ENCODE measurements around the gene IL22RA1. TPM values are rescaled to one million over a fixed set of nuclear protein-coding genes. Genes with fewer than 3 reads are reported as not detected.
A peak's percentile ranks its signal among the peaks of the same experiment; 100 is the strongest.

IL22RA1 gene
- polyA plus RNA-seq, 1 donor from 2014 or later: not detected

DNA sequence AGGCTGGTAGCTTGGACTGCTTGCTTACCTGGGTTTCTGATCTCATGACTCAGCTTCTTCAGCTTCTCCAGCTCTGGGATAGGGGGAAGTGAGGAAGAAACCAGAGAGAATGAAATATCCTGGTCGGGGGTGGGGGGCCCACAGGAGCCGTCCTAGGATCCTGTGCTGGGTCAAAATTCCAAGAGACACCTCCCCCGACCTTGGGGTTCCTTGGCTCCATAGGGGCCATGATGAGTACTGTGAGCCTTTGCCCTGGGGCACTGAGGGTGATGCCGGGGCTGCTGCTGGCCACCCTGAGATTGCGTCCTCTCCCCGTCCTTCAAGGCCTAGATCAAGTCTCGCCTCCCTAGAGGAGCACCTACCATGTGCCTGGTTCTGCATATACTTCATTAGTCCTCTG is 71.0 kb downstream of the IL22RA1 start:
- no peak overlapping the region for H3K9ac ChIP-seq (ENCODE audit: low read length)
- TF ChIP-seq POLR2AphosphoS5 (IDR thresholded peaks at IDR 0.05): no peak
- TF ChIP-seq EZH2 (IDR thresholded peaks at IDR 0.05; ENCODE audit: borderline replicate concordance, insufficient read depth, low read length, poor library complexity, severe bottlenecking): no peak
- TF ChIP-seq EP300 (conservative IDR thresholded peaks at IDR 0.05; ENCODE audit: poor library complexity, severe bottlenecking): no peak
- TF ChIP-seq, protein P1, sequence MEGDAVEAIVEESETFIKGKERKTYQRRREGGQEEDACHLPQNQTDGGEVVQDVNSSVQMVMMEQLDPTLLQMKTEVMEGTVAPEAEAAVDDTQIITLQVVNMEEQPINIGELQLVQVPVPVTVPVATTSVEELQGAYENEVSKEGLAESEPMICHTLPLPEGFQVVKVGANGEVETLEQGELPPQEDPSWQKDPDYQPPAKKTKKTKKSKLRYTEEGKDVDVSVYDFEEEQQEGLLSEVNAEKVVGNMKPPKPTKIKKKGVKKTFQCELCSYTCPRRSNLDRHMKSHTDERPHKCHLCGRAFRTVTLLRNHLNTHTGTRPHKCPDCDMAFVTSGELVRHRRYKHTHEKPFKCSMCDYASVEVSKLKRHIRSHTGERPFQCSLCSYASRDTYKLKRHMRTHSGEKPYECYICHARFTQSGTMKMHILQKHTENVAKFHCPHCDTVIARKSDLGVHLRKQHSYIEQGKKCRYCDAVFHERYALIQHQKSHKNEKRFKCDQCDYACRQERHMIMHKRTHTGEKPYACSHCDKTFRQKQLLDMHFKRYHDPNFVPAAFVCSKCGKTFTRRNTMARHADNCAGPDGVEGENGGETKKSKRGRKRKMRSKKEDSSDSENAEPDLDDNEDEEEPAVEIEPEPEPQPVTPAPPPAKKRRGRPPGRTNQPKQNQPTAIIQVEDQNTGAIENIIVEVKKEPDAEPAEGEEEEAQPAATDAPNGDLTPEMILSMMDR (IDR thresholded peaks at IDR 0.05; ENCODE audit: poor library complexity, severe bottlenecking): no peak
- H3K27ac ChIP-seq (ENCODE audit: low read length): no peak overlapping the region
- no peak overlapping the region for H3K4me3 ChIP-seq (ENCODE audit: low read length)
- H3K9me2 ChIP-seq (ENCODE audit: insufficient read depth, low read length): no peaks in the 10 kb centered on the region
- H2AFZ ChIP-seq (ENCODE audit: low read depth, low read length): no peak overlapping the region
- no peaks in the 10 kb centered on the region for H3K36me3 ChIP-seq (ENCODE audit: insufficient read depth, low read length)
- no peaks in the 10 kb centered on the region for H4K20me1 ChIP-seq (ENCODE audit: insufficient read depth)
- no peak overlapping the region for H3K4me2 ChIP-seq (ENCODE audit: low read length)
- no peaks in the 10 kb centered on the region for H3F3A ChIP-seq (ENCODE audit: insufficient read depth, low read length, poor library complexity, severe bottlenecking)
- H3K9me3 ChIP-seq (ENCODE audit: low read length): no peaks in the 10 kb centered on the region
- no peaks in the 10 kb centered on the region for H3K79me2 ChIP-seq (replicated peaks; ENCODE audit: insufficient read depth, low read length)
- no peaks in the 10 kb centered on the region for H3K27me3 ChIP-seq (ENCODE audit: insufficient read depth, low read depth, low read length)

DNA sequence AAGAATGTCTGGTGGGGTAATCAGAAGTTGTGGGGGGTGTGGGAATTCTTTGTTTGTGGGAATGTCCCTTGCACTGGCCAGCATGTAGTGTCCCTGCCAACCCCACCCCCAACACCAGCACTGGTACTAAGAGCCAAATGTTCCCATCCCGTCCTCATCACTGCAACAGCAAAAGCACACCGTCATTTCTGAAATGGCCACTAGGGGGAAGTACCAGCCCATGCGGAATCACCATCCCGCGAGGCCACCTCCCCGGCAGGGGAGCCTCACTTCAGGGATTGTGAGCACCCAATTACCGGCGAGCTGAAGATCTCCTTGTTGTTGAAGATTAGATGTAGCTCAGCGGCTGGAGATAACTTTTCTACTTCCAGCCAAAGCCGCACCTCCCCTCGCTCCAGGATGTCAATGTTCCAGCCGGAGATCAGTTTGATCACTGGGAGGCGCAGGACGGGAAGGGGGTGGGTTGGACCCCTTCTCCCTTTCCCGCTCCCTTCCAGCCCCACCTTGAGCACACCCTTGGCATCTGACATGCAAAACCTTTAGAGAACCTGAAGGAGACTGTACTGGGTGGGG is 72.0 kb downstream of the IL22RA1 start:
- TF ChIP-seq SMC3 (conservative IDR thresholded peaks at IDR 0.05; ENCODE audit: poor library complexity) (peak; percentile 65), TAF1 (IDR thresholded peaks at IDR 0.05; ENCODE audit: low read depth) (no peak), MXI1 (conservative IDR thresholded peaks at IDR 0.05; ENCODE audit: poor library complexity, severe bottlenecking) (no peak), RAD21 (conservative IDR thresholded peaks at IDR 0.05) (peak; percentile 72), EP300 (conservative IDR thresholded peaks at IDR 0.05; ENCODE audit: poor library complexity, severe bottlenecking) (no peak)
- TF ChIP-seq, protein P1 (IDR thresholded peaks at IDR 0.05; ENCODE audit: poor library complexity, severe bottlenecking): peak; percentile 77
- TF ChIP-seq, protein P2, sequence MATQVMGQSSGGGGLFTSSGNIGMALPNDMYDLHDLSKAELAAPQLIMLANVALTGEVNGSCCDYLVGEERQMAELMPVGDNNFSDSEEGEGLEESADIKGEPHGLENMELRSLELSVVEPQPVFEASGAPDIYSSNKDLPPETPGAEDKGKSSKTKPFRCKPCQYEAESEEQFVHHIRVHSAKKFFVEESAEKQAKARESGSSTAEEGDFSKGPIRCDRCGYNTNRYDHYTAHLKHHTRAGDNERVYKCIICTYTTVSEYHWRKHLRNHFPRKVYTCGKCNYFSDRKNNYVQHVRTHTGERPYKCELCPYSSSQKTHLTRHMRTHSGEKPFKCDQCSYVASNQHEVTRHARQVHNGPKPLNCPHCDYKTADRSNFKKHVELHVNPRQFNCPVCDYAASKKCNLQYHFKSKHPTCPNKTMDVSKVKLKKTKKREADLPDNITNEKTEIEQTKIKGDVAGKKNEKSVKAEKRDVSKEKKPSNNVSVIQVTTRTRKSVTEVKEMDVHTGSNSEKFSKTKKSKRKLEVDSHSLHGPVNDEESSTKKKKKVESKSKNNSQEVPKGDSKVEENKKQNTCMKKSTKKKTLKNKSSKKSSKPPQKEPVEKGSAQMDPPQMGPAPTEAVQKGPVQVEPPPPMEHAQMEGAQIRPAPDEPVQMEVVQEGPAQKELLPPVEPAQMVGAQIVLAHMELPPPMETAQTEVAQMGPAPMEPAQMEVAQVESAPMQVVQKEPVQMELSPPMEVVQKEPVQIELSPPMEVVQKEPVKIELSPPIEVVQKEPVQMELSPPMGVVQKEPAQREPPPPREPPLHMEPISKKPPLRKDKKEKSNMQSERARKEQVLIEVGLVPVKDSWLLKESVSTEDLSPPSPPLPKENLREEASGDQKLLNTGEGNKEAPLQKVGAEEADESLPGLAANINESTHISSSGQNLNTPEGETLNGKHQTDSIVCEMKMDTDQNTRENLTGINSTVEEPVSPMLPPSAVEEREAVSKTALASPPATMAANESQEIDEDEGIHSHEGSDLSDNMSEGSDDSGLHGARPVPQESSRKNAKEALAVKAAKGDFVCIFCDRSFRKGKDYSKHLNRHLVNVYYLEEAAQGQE (IDR thresholded peaks at IDR 0.05; ENCODE audit: borderline replicate concordance): no peak
- no peak overlapping the region for H3K27ac ChIP-seq (ENCODE audit: low read length)
- no peaks in the 10 kb centered on the region for H3K9me2 ChIP-seq (ENCODE audit: insufficient read depth, low read length)
- no peak overlapping the region for H3K4me2 ChIP-seq (ENCODE audit: low read length)
- no peaks in the 10 kb centered on the region for H3K36me3 ChIP-seq (ENCODE audit: insufficient read depth, low read length)
- no peaks in the 10 kb centered on the region for H3K79me2 ChIP-seq (replicated peaks; ENCODE audit: insufficient read depth, low read length)
- no peak overlapping the region for H2AFZ ChIP-seq (ENCODE audit: low read depth, low read length)
- no peak overlapping the region for H3K4me3 ChIP-seq (ENCODE audit: low read length)
- no peaks in the 10 kb centered on the region for H3K27me3 ChIP-seq (ENCODE audit: insufficient read depth, low read depth, low read length)
- H4K20me1 ChIP-seq (ENCODE audit: insufficient read depth): no peaks in the 10 kb centered on the region
- no peaks in the 10 kb centered on the region for H3K9me3 ChIP-seq (ENCODE audit: low read length)
- no peaks in the 10 kb centered on the region for H3F3A ChIP-seq (ENCODE audit: insufficient read depth, low read length, poor library complexity, severe bottlenecking)
- no peak overlapping the region for H3K9ac ChIP-seq (ENCODE audit: low read length)
